Measurements from ENCODE around the gene NFRKB.

DNA sequence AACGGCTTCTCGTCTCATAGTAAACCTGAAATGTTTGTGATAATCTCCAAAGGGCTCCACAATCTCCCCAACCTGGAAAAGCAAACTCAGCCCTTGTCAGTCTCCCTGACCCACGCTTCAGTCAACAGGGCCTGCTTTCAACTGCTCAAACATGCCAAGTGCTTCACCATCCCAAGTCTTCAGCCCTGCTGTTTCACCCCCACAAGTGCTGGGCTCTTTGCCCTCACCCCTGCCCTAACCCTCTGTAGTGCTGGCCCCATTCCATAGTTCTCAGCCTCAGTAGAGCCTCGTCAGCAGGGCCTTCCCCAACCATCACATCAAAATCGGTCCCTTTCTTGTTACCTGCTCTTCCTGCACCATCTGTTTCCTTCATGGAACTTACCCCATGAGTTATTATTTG lies 43.4 kb upstream of the NFRKB start:
- TF ChIP-seq, protein P1, sequence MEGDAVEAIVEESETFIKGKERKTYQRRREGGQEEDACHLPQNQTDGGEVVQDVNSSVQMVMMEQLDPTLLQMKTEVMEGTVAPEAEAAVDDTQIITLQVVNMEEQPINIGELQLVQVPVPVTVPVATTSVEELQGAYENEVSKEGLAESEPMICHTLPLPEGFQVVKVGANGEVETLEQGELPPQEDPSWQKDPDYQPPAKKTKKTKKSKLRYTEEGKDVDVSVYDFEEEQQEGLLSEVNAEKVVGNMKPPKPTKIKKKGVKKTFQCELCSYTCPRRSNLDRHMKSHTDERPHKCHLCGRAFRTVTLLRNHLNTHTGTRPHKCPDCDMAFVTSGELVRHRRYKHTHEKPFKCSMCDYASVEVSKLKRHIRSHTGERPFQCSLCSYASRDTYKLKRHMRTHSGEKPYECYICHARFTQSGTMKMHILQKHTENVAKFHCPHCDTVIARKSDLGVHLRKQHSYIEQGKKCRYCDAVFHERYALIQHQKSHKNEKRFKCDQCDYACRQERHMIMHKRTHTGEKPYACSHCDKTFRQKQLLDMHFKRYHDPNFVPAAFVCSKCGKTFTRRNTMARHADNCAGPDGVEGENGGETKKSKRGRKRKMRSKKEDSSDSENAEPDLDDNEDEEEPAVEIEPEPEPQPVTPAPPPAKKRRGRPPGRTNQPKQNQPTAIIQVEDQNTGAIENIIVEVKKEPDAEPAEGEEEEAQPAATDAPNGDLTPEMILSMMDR (IDR thresholded peaks at IDR 0.05 in 2 of 3, conservative IDR thresholded peaks at IDR 0.05 in 1 of 3; ENCODE audit: borderline replicate concordance in 1 of 3, insufficient read depth in 1 of 3, low read depth in 2 of 3, low read length in 2 of 3), result no peak
- TF ChIP-seq TCF7L2 (IDR thresholded peaks at IDR 0.05; ENCODE audit: borderline replicate concordance, extremely low read depth, insufficient read depth, insufficient read length), result no peak
- no peak for TF ChIP-seq POLR2AphosphoS5 (IDR thresholded peaks at IDR 0.05; ENCODE audit: low read depth, low read length)
- no peak for TF ChIP-seq FOSL1 (IDR thresholded peaks at IDR 0.05; ENCODE audit: low read depth)
- TF ChIP-seq, protein P2, sequence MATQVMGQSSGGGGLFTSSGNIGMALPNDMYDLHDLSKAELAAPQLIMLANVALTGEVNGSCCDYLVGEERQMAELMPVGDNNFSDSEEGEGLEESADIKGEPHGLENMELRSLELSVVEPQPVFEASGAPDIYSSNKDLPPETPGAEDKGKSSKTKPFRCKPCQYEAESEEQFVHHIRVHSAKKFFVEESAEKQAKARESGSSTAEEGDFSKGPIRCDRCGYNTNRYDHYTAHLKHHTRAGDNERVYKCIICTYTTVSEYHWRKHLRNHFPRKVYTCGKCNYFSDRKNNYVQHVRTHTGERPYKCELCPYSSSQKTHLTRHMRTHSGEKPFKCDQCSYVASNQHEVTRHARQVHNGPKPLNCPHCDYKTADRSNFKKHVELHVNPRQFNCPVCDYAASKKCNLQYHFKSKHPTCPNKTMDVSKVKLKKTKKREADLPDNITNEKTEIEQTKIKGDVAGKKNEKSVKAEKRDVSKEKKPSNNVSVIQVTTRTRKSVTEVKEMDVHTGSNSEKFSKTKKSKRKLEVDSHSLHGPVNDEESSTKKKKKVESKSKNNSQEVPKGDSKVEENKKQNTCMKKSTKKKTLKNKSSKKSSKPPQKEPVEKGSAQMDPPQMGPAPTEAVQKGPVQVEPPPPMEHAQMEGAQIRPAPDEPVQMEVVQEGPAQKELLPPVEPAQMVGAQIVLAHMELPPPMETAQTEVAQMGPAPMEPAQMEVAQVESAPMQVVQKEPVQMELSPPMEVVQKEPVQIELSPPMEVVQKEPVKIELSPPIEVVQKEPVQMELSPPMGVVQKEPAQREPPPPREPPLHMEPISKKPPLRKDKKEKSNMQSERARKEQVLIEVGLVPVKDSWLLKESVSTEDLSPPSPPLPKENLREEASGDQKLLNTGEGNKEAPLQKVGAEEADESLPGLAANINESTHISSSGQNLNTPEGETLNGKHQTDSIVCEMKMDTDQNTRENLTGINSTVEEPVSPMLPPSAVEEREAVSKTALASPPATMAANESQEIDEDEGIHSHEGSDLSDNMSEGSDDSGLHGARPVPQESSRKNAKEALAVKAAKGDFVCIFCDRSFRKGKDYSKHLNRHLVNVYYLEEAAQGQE (IDR thresholded peaks at IDR 0.05; ENCODE audit: low read depth), result no peak
- TF ChIP-seq POLR2A (IDR thresholded peaks at IDR 0.05; ENCODE audit: borderline replicate concordance, extremely low read depth, insufficient read depth, insufficient read length), result no peak
- no peak for TF ChIP-seq ZFX (IDR thresholded peaks at IDR 0.05)
- no peak for TF ChIP-seq RAD21 (IDR thresholded peaks at IDR 0.05; ENCODE audit: low read depth)
- TF ChIP-seq CEBPB (IDR thresholded peaks at IDR 0.05; ENCODE audit: low read depth), result no peak
- TF ChIP-seq, protein P3, sequence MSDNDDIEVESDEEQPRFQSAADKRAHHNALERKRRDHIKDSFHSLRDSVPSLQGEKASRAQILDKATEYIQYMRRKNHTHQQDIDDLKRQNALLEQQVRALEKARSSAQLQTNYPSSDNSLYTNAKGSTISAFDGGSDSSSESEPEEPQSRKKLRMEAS (IDR thresholded peaks at IDR 0.05), result no peak
- no peak for TF ChIP-seq SRF (IDR thresholded peaks at IDR 0.05; ENCODE audit: low read depth)
- no peak for TF ChIP-seq EGR1 (IDR thresholded peaks at IDR 0.05; ENCODE audit: low read depth)
- TF ChIP-seq EZH2phosphoT487 (IDR thresholded peaks at IDR 0.05; ENCODE audit: borderline replicate concordance), result no peak
- no peak for TF ChIP-seq EZH2 (IDR thresholded peaks at IDR 0.05)
